ENCODE measurements around the gene RFX1. TPM values are rescaled to one million over a fixed set of nuclear protein-coding genes. Genes with fewer than 3 reads are reported as not detected.

RFX1 gene
- total and polyA plus RNA-seq, 8 donors = 9.1 to 17.4 (median 13.5) TPM

DNA sequence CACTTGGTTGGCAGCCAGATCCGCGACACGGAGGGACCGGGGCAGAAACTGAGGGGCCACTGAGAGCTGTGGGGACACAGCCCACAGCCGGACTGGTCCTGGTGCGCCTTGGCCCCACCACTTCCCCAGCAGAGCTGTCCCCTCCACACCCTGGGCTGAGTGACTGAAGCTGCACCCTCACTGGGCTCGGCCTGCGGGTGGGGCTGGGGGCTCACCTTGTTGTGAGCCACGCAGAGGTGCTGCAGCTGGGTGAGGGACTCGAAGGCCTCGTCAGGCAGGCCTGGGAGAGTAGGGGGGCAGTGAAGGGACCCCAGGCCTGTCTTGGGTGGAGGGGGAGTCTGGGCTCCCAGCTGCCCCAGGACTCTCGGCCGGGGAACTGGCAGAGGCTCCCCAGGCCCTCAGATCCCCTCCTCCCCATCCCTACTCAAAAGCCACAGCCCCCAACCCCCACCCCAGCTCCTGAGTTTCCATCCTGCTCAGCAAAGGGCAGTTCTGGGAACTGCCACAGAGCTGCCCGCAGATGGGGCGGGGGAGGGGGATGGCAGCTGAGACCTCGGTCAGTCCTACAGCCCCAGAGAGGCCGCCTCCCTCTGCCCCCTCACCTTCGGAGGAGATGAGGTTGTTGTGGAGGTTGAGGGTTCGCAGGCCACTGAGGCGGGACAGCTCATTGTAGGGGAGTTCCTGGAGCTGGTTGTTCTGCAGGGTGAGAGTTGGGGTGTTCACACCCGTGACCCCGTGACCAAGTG is 70.2 kb downstream of the RFX1 start:
- peaks cover 0 to 6% of the 10 kb centered on the region in 2 donors for H3K4me1 ChIP-seq
- no peaks in the 10 kb centered on the region for H3K9me3 ChIP-seq
- peaks cover 0 to 9% of the 10 kb centered on the region in 2 donors for H3K36me3 ChIP-seq
- H3K4me3 ChIP-seq = no peak overlapping the region
- DNase-seq (no peak), ATAC-seq (no peak)
- TF ChIP-seq, protein P1, sequence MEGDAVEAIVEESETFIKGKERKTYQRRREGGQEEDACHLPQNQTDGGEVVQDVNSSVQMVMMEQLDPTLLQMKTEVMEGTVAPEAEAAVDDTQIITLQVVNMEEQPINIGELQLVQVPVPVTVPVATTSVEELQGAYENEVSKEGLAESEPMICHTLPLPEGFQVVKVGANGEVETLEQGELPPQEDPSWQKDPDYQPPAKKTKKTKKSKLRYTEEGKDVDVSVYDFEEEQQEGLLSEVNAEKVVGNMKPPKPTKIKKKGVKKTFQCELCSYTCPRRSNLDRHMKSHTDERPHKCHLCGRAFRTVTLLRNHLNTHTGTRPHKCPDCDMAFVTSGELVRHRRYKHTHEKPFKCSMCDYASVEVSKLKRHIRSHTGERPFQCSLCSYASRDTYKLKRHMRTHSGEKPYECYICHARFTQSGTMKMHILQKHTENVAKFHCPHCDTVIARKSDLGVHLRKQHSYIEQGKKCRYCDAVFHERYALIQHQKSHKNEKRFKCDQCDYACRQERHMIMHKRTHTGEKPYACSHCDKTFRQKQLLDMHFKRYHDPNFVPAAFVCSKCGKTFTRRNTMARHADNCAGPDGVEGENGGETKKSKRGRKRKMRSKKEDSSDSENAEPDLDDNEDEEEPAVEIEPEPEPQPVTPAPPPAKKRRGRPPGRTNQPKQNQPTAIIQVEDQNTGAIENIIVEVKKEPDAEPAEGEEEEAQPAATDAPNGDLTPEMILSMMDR (IDR thresholded peaks at IDR 0.05) = no peak
- H3K27ac ChIP-seq = no peak overlapping the region
- H3K27me3 ChIP-seq = peaks cover 0 to 35% of the 10 kb centered on the region in 2 donors
- intact Hi-C loops (cut with DNase I) = no loop called here

DNA sequence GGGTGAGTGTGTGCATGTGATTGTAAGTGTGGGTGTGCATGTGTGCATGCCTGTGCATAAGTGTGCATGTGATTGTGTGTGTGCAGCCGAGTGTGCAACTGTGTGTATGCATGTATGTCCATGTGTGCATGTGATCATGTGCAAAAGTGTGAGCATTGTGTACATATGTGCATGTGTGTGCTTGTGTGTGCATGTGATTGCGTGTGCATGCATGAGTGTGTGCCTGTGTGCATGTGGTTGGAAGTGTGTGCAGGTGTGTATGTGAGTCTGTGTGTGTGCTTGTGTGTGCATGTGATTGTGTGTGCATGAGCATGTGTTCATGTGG is 71.4 kb downstream of the RFX1 start:
- intact Hi-C loops (cut with DNase I) = no loop called here
- no peak overlapping the region for H3K27ac ChIP-seq
- peaks cover 0 to 6% of the 10 kb centered on the region in 2 donors for H3K4me1 ChIP-seq
- ATAC-seq = no peak
- H3K36me3 ChIP-seq = peaks cover 0 to 20% of the 10 kb centered on the region in 2 donors
- H3K27me3 ChIP-seq = peaks cover 0 to 35% of the 10 kb centered on the region in 2 donors
- H3K4me3 ChIP-seq = no peak overlapping the region
- no peak for DNase-seq
- H3K9me3 ChIP-seq = no peaks in the 10 kb centered on the region
- TF ChIP-seq, protein P1 (IDR thresholded peaks at IDR 0.05) = no peak

DNA sequence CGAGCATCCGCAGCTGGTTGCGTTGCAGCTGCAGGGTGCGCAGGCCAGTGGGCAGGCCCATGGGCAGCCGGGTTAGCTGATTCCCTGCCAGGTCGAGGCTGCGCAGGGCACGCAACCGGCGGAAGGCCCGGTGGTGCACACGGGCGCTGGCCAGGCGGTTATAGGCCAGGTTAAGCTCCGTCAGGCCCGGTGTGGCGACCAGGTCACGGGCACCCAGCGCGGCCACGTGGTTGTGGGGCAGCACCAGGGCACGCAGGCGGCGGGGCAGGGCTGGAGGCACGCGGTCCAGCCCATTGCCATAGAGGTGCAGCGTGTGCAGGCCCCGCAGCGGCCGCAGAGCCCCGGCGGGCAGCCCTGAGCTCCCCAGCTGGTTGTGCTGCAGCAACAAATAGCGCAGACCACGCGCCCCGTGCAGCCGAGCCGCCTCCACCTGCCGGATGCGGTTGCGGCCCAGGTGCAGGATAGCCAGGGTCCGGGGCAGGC is 73.2 kb downstream of the RFX1 start:
- TF ChIP-seq, protein P1 (IDR thresholded peaks at IDR 0.05) = no peak
- Histone ChIP-seq H3K36me3 (peaks cover 0 to 27% of the 10 kb centered on the region in 2 donors), H3K9me3 (no peaks in the 10 kb centered on the region), H3K27ac (no peak overlapping the region), H3K4me3 (no peak overlapping the region), H3K4me1 (peaks cover 0 to 5% of the 10 kb centered on the region in 2 donors), H3K27me3 (peaks cover 0 to 26% of the 10 kb centered on the region in 2 donors)
- intact Hi-C loops (cut with DNase I) = no loop called here
- DNase-seq (no peak), ATAC-seq (no peak)

DNA sequence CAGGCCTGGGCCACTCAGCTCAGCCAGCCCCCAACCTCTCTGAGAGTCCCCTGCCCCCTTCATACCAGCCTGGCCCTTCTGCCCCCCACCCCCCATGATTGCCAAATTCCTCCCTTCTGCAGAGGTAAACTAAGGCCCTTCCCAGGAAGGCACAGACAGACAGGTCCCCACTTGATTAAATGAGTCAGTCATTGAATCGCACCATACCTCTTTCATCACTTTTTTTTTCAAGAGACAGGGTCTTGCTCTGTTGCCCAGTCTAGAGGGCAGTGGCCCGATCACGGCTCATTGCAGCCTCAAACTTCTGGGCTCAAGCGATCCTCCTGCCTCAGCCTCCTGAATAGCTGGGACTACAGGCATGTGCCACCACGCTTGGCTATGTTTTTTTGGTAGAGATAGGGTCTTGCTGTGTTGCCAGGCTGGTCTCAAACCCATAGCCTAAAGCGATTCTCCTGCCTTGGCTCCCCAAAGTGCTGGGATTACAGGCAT is 73.9 kb downstream of the RFX1 start:
- Histone ChIP-seq H3K4me3 (no peak overlapping the region), H3K27ac (no peak overlapping the region), H3K27me3 (peaks cover 0 to 20% of the 10 kb centered on the region in 2 donors), H3K4me1 (peaks cover 0 to 5% of the 10 kb centered on the region in 2 donors), H3K36me3 (peaks cover 0 to 34% of the 10 kb centered on the region in 2 donors), H3K9me3 (no peaks in the 10 kb centered on the region)
- DNase-seq (no peak), ATAC-seq (no peak)
- intact Hi-C loops (cut with DNase I) = no loop called here
- TF ChIP-seq, protein P1 (IDR thresholded peaks at IDR 0.05) = no peak

DNA sequence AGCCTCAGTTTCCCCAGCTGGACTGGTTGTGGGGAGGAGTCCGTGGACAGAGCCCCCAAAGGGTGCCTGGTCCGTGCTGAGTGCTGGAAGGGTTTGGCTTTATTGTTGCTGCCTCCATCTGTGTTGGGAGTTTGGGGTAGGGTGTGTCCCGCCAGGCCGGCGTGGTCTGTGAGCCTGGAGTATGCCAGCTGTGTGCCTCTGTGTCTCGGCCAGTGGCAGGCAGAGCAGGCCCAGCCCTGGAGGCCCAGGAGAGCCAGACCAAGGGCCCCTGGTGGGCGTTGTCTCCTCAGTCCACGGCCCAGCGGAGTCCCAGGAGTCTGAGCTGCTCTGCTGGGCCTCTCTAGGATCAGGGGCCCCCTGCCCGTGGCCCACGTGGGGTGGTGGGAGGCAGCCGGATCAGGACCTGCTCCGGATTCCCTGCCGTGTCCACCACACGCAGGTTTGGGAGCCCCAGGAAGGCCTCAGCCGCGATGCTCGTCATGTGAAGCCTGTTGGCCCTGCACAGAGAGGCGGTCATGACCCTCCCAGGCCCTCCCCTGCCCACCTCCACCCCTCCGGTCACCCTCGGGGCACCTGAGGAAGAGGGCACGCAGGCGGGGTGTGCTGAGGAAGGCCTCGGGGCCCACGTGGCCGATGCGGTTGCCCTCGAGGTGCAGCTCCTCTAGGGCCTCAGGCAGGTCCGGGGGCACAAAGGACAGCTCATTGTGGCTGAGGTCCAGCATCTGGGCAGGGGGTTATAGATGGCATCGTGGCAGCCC is 74.5 kb downstream of the RFX1 start:
- no peak for DNase-seq
- Histone ChIP-seq H3K27me3 (peaks cover 0 to 20% of the 10 kb centered on the region in 2 donors), H3K27ac (no peak overlapping the region), H3K4me3 (no peak overlapping the region), H3K9me3 (no peaks in the 10 kb centered on the region), H3K4me1 (peaks cover 0 to 9% of the 10 kb centered on the region in 2 donors), H3K36me3 (peaks cover 0 to 41% of the 10 kb centered on the region in 2 donors)
- intact Hi-C loops (cut with DNase I) = no loop called here
- TF ChIP-seq, protein P1 (IDR thresholded peaks at IDR 0.05) = no peak
- no peak for ATAC-seq

Data from left lung (tissue), 10 donors.